Fibroblast of skin of left biceps (primary cell): ENCODE measurements around the gene CLEC4C.

Experiments used
- DNase-seq, 2 experiments: peaks; one replicate each; pipeline ENCODE4 v3.0.0-alpha.2; 2013; ENCODE audit warnings: low read depth in 2 of 2

The CLEC4C gene

GRCh38 chr12:7723926-7724325 lies 23.2 kb downstream of the CLEC4C start:
- DNase-seq, result no peak

GRCh38 chr12:7719946-7720730 lies 27.0 kb downstream of the CLEC4C start:
- DNase-seq, result no peak

GRCh38 chr12:7716381-7716780 lies 30.8 kb downstream of the CLEC4C start:
- no peak for DNase-seq

GRCh38 chr12:7712841-7713442 lies 34.2 kb downstream of the CLEC4C start:
- no peak for DNase-seq

GRCh38 chr12:7711133-7711532 lies 36.0 kb downstream of the CLEC4C start, which contains the start of gene DPPA3:
Gene DPPA3, plus strand, starts transcription at chr12:7711433. Its CDS starts 138 bp downstream, at chr12:7711571.
- no peak for DNase-seq

GRCh38 chr12:7709969-7710675 lies 37.1 kb downstream of the CLEC4C start:
- DNase-seq, result no peak

GRCh38 chr12:7705846-7706245 lies 41.3 kb downstream of the CLEC4C start:
- no peak for DNase-seq

- DNase-seq, result no peak
These were observed 51.5 kb downstream of the CLEC4C start, which contains the start of gene GDF3 for GRCh38 chr12:7695566-7696197. Gene GDF3, minus strand, starts transcription at chr12:7695775. Its CDS starts 47 bp downstream, at chr12:7695728.

GRCh38 chr12:7695237-7695560 lies 52.0 kb downstream of the CLEC4C start:
- no peak for DNase-seq

- DNase-seq, result no peak
These were observed 52.5 kb downstream of the CLEC4C start for GRCh38 chr12:7694556-7695236.

GRCh38 chr12:7693793-7694192 lies 53.4 kb downstream of the CLEC4C start:
- DNase-seq, result no peak

- DNase-seq, result no peak
These were observed 65.6 kb downstream of the CLEC4C start for GRCh38 chr12:7681535-7681934.
